DND-41 (cell line): ENCODE results near the gene CTXN2.

Source experiments
- ATAC-seq: fragments of 200-7000 bp; cut with Tn5 transposase; 3 replicates; pipeline ENCODE4 v1.9.1; 2021; ENCODE audit warnings: low read depth; ENCODE audit not compliant: insufficient read depth
- DNase-seq: peaks from one replicate; pipeline ENCODE4 v3.0.0-alpha.2; 2020
- H2AFZ ChIP-seq: 2 replicates; pipeline ENCODE4 v1.6.0; 2012; ENCODE audit warnings: low read depth, low read length
- H3K27ac ChIP-seq: 2 replicates; pipeline ENCODE4 v1.5.1; 2012; ENCODE audit warnings: low read length, inconsistent platforms
- H3K27me3 ChIP-seq: fragments of 200-600 bp; sonication (generic); 2 replicates; pipeline ENCODE4 v1.6.0; 2012; ENCODE audit warnings: low read length, mild to moderate bottlenecking, inconsistent platforms; ENCODE audit not compliant: insufficient read depth, poor library complexity
- H3K36me3 ChIP-seq: 2 replicates; pipeline ENCODE4 v1.5.1; 2012; ENCODE audit warnings: low read length, inconsistent platforms; ENCODE audit not compliant: insufficient read depth
- H3K4me1 ChIP-seq: 2 replicates; pipeline ENCODE4 v1.5.1; 2012; ENCODE audit warnings: mild to moderate bottlenecking, low read length; ENCODE audit not compliant: insufficient read depth
- H3K4me2 ChIP-seq: 2 replicates; pipeline ENCODE4 v1.6.0; 2012; ENCODE audit warnings: mild to moderate bottlenecking, moderate library complexity, low read length, inconsistent platforms; ENCODE audit not compliant: insufficient read depth
- H3K4me3 ChIP-seq, 2 experiments: fragments of 200-600 bp in 1 of 2; shearing (Covaris generic) in 1 of 2; 2 replicates each; pipeline ENCODE4 v1.5.1; 2012 to 2016; ENCODE audit warnings: inconsistent platforms in 2 of 2, low read length in 2 of 2, mild to moderate bottlenecking in 2 of 2, low read depth in 1 of 2, moderate library complexity in 1 of 2
- H3K79me2 ChIP-seq: 2 replicates; pipeline ENCODE4 v1.6.0; 2012; ENCODE audit warnings: low read length, inconsistent platforms; ENCODE audit not compliant: insufficient read depth
- H3K9ac ChIP-seq: 2 replicates; pipeline ENCODE4 v1.6.0; 2012; ENCODE audit warnings: low read depth, mild to moderate bottlenecking, inconsistent platforms, low read length, moderate library complexity
- H3K9me3 ChIP-seq: 2 replicates; pipeline ENCODE4 v1.5.1; 2012; ENCODE audit warnings: low read length, moderate library complexity, mild to moderate bottlenecking, inconsistent platforms; ENCODE audit not compliant: insufficient read depth, severe bottlenecking
- H4K20me1 ChIP-seq: 2 replicates; pipeline ENCODE4 v1.6.0; 2012; ENCODE audit warnings: low read length; ENCODE audit not compliant: insufficient read depth
- EZH2 ChIP-seq: IDR thresholded peaks from 3 replicates; pipeline ENCODE4 v1.6.1; 2012; ENCODE audit warnings: borderline replicate concordance, low read depth, mild to moderate bottlenecking, moderate library complexity, low read length, inconsistent platforms; ENCODE audit not compliant: severe bottlenecking
- TF ChIP-seq, protein P1 (sequence below): IDR thresholded peaks from 2 replicates; pipeline ENCODE4 v1.5.1; 2012; ENCODE audit warnings: borderline replicate concordance, low read length, moderate library complexity, mild to moderate bottlenecking; ENCODE audit not compliant: poor library complexity, severe bottlenecking; ENCODE audit errors: extremely low read depth

The CTXN2 gene

DNA sequence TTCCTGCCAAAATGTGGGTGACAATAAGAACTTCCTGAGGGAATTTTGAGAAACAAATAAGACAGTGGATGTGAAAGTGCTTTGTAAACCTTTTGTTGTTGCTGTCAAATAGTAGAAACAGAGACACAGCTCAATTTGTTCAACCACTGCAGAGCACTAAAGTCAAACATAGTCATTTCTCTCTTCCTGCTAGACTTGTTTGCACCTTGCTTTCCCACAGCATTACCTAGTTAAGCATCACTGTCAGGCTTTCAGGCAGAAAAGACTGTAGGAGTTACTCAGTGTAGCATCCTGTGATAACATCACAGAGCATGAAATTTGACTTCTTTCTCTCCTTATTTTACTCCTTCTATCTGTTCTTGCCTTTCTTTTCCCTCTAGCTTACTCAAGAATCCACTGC is 41.8 kb downstream of the CTXN2 start:
- DNase-seq (no peak), ATAC-seq (no peak)
- Histone ChIP-seq H2AFZ (no peak overlapping the region), H3K79me2 (no peaks in the 10 kb centered on the region), H3K9ac (no peak overlapping the region), H3K4me3 (no peak overlapping the region), H3K4me1 (no peaks in the 10 kb centered on the region), H3K4me2 (no peak overlapping the region), H3K27me3 (no peaks in the 10 kb centered on the region), H3K9me3 (no peaks in the 10 kb centered on the region), H3K36me3 (no peaks in the 10 kb centered on the region), H4K20me1 (no peaks in the 10 kb centered on the region), H3K27ac (no peak overlapping the region)
- TF ChIP-seq, protein P1, sequence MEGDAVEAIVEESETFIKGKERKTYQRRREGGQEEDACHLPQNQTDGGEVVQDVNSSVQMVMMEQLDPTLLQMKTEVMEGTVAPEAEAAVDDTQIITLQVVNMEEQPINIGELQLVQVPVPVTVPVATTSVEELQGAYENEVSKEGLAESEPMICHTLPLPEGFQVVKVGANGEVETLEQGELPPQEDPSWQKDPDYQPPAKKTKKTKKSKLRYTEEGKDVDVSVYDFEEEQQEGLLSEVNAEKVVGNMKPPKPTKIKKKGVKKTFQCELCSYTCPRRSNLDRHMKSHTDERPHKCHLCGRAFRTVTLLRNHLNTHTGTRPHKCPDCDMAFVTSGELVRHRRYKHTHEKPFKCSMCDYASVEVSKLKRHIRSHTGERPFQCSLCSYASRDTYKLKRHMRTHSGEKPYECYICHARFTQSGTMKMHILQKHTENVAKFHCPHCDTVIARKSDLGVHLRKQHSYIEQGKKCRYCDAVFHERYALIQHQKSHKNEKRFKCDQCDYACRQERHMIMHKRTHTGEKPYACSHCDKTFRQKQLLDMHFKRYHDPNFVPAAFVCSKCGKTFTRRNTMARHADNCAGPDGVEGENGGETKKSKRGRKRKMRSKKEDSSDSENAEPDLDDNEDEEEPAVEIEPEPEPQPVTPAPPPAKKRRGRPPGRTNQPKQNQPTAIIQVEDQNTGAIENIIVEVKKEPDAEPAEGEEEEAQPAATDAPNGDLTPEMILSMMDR, result no peak
- TF ChIP-seq EZH2, result no peak

DNA sequence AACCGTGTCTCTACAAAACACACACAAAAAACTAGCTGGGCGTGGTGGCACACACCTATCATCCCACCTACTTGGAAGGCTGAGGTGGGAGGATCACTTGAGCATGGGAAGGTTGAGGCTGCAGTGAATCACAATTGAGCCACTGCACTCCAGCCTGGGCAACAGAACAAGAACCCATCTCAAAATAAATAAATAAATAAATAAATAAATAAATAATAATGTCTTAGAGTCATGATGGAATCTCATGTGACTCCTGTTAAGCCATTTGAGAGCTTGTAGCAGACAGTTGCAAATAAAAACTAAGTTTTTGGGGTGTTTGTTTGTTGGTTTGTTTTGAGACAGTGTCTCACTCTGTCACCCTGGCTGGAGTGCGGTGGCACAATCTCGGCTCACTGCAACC is 47.9 kb downstream of the CTXN2 start:
- no peaks in the 10 kb centered on the region for H3K27me3 ChIP-seq
- no peak overlapping the region for H3K9ac ChIP-seq
- H3K27ac ChIP-seq, result no peak overlapping the region

DNA sequence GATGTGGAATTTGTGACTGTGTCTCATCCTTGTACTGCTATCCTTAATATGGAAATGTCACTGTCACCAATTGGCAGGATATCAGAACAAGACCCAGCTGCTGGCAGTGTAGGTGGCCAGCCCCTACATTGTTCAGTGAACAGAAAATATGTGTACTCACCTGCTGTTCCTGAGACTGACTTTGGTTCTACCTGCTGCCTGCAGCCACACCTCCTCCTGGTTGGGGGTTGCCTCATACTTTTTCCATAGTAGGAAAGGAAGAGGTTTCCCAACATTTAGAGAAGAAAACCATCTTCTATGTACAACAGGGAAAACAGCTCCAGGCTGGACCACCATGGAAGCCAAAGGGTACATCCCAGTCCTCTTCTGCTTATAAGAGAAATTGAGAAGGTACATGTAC is 50.5 kb downstream of the CTXN2 start:
- Histone ChIP-seq H2AFZ (no peak overlapping the region), H3K27me3 (no peaks in the 10 kb centered on the region), H3K79me2 (no peaks in the 10 kb centered on the region), H4K20me1 (no peaks in the 10 kb centered on the region), H3K36me3 (no peaks in the 10 kb centered on the region), H3K4me2 (no peak overlapping the region), H3K4me3 (no peak overlapping the region), H3K9me3 (no peaks in the 10 kb centered on the region), H3K27ac (no peak overlapping the region), H3K9ac (no peak overlapping the region), H3K4me1 (no peaks in the 10 kb centered on the region)
- ATAC-seq (no peak), DNase-seq (no peak)
- TF ChIP-seq, protein P1, result no peak
- no peak for TF ChIP-seq EZH2

More for the DNA sequence above, 47.9 kb downstream of the CTXN2 start:
- no peaks in the 10 kb centered on the region for H3K79me2 ChIP-seq
- H2AFZ ChIP-seq, result no peak overlapping the region
- ATAC-seq, result no peak
- H3K9me3 ChIP-seq, result no peaks in the 10 kb centered on the region
- DNase-seq, result no peak
- no peaks in the 10 kb centered on the region for H3K36me3 ChIP-seq
- H3K4me1 ChIP-seq, result no peaks in the 10 kb centered on the region
- H4K20me1 ChIP-seq, result no peaks in the 10 kb centered on the region
- H3K4me3 ChIP-seq, result no peak overlapping the region
- TF ChIP-seq, protein P1, result no peak
- no peak for TF ChIP-seq EZH2
- H3K4me2 ChIP-seq, result no peak overlapping the region

DNA sequence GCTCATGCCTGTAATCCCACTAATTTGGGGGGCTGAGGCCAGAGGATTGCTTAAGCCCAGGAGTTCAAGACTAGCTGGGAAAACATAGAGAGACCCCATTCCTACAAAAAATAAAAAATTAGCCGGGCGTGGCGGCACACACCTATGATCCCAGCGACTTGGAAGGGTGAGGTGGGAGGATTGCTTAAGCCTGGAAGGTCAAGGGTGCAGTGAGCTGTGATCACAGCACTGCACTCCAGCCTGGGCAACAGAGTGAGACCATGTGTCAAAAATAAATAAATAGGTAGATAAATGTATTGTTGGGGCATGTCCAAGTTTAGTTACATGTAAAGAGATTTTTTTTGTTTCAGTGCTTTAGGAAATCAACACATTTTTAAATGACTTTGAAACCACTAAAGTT is 51.1 kb downstream of the CTXN2 start:
- H3K36me3 ChIP-seq, result no peaks in the 10 kb centered on the region
- H3K27me3 ChIP-seq, result no peaks in the 10 kb centered on the region
- no peak for ATAC-seq
- H4K20me1 ChIP-seq, result no peaks in the 10 kb centered on the region
- H3K4me2 ChIP-seq, result no peak overlapping the region
- TF ChIP-seq, protein P1, result no peak
- no peak for TF ChIP-seq EZH2
- DNase-seq, result no peak
- no peaks in the 10 kb centered on the region for H3K9me3 ChIP-seq
- H3K9ac ChIP-seq, result no peak overlapping the region
- no peak overlapping the region for H2AFZ ChIP-seq
- no peaks in the 10 kb centered on the region for H3K4me1 ChIP-seq
- H3K79me2 ChIP-seq, result no peaks in the 10 kb centered on the region
- H3K4me3 ChIP-seq, result no peak overlapping the region
- H3K27ac ChIP-seq, result no peak overlapping the region
